A549 (cell line): Measurements from ENCODE around the gene PFKFB4. TPM values are rescaled to one million over a fixed set of nuclear protein-coding genes. Genes with fewer than 3 reads are reported as not detected.

Experiments
- ATAC-seq, 2 experiments: fragments of 200-7000 bp in 1 of 2; fragments of >200 bp in 1 of 2; cut with Nextera tagmentation in 1 of 2; cut with Tn5 transposase in 1 of 2; 3 replicates each; pipeline versions ENCODE4 v1.8.0 to v1.9.1; 2018 to 2020; ENCODE audit warnings: mild to moderate bottlenecking in 1 of 2, moderate library complexity in 1 of 2
- CTCF ChIA-PET: fragments of 300-600 bp; sonication (Branson Sonifier 250); formaldehyde crosslinking; extraction: SDS; loops from one replicate; lab custom pipeline; 2021; ENCODE audit warnings: antibody characterized with exemption, inconsistent platforms; lab: Yijun Ruan, JAX
- POLR2A ChIA-PET: fragments of 350-600 bp; formaldehyde crosslinking; extraction: SDS; loops from one replicate; lab custom pipeline; 2021; ENCODE audit warnings: antibody characterized with exemption, inconsistent platforms; lab: Yijun Ruan, JAX
- DNase-seq, 2 experiments: peaks; one replicate each; pipeline versions ENCODE4 v3.0.0 to v3.0.0-alpha.2; 2011 to 2016; ENCODE audit warnings: low read depth in 1 of 2, low spot score in 1 of 2
- FAIRE-seq: peaks from 2 replicates; lab custom pipeline; 2011; peaks lifted over from hg19 to GRCh38; lab: Jason Lieb, UNC
- H3K27ac ChIP-seq, 2 experiments: fragments of >200 bp; sonication (Bioruptor Twin); formaldehyde crosslinking; 3 replicates each; pipeline ENCODE4 v1.5.1; 2016 to 2017
- H3K4me1 ChIP-seq: fragments of >200 bp; sonication (Bioruptor Twin); formaldehyde crosslinking; 3 replicates; pipeline ENCODE4 v1.6.1; 2016
- H3K4me2 ChIP-seq: fragments of >200 bp; sonication (Bioruptor Twin); formaldehyde crosslinking; 3 replicates; pipeline ENCODE4 v1.6.1; 2016
- H3K4me3 ChIP-seq: fragments of >200 bp; sonication (Bioruptor Twin); formaldehyde crosslinking; 3 replicates; pipeline ENCODE4 v1.5.1; 2016
- H3K9me3 ChIP-seq: fragments of >200 bp; sonication (Bioruptor Twin); formaldehyde crosslinking; 3 replicates; pipeline ENCODE4 v1.6.1; 2016
- ATOH8 ChIP-seq: fragments of 250-450 bp; sonication (Bioruptor Pico); IDR thresholded peaks from 2 replicates; pipeline ENCODE4 v1.5.0; 2020; ENCODE audit warnings: low read depth, mild to moderate bottlenecking, moderate library complexity
- BCL3 ChIP-seq: fragments of >200 bp; sonication (Bioruptor Twin); formaldehyde crosslinking; IDR thresholded peaks from 3 replicates; pipeline ENCODE4 v1.6.1; 2016
- CEBPB ChIP-seq, 2 experiments: fragments of >200 bp in 1 of 2; sonication (Bioruptor Twin) in 1 of 2; formaldehyde crosslinking in 1 of 2; IDR thresholded peaks; 2 replicates each; pipeline ENCODE4 v1.6.1; 2012 to 2016
- CTCF ChIP-seq: fragments of >200 bp; sonication (Bioruptor Twin); formaldehyde crosslinking; IDR thresholded peaks from 3 replicates; pipeline ENCODE4 v1.5.1; 2016
- E2F6 ChIP-seq: IDR thresholded peaks from 2 replicates; pipeline ENCODE4 v1.6.1; 2012; ENCODE audit warnings: low read depth, borderline replicate concordance
- ESRRA ChIP-seq: fragments of 150-350 bp; IDR thresholded peaks from 2 replicates; pipeline ENCODE4 v1.6.1; 2014; ENCODE audit warnings: mild to moderate bottlenecking, low read length, borderline replicate concordance
- FOSL2 ChIP-seq, 2 experiments: fragments of 450-650 bp in 1 of 2; fragments of >200 bp in 1 of 2; sonication (Bioruptor Twin) in 1 of 2; formaldehyde crosslinking; IDR thresholded peaks; 2 replicates each; pipeline versions ENCODE4 v1.5.0 to v1.6.1; 2016 to 2020; ENCODE audit warnings: mild to moderate bottlenecking in 1 of 2, moderate library complexity in 1 of 2
- GATA3 ChIP-seq: IDR thresholded peaks from 2 replicates; pipeline ENCODE4 v1.6.1; 2012; ENCODE audit warnings: borderline replicate concordance
- HOXB13 ChIP-seq: fragments of 250-450 bp; sonication (Bioruptor Pico); IDR thresholded peaks from 2 replicates; pipeline ENCODE4 v1.5.0; 2020; ENCODE audit warnings: low read depth, mild to moderate bottlenecking, moderate library complexity
- HOXB5 ChIP-seq: fragments of 250-450 bp; sonication (Bioruptor Pico); IDR thresholded peaks from 2 replicates; pipeline ENCODE4 v1.5.0; 2020; ENCODE audit warnings: mild to moderate bottlenecking, moderate library complexity
- JUN ChIP-seq, 2 experiments: fragments of >200 bp; sonication (Bioruptor Twin); formaldehyde crosslinking; IDR thresholded peaks; 2 replicates in 1 of 2; 3 replicates in 1 of 2; pipeline ENCODE4 v1.6.1; 2016 to 2017
- KDM1A ChIP-seq: fragments of 200-600 bp; sonication (generic); IDR thresholded peaks from 2 replicates; pipeline ENCODE4 v1.6.1; 2016; ENCODE audit warnings: low read depth, mild to moderate bottlenecking
- PHF8 ChIP-seq: fragments of 200-600 bp; sonication (generic); IDR thresholded peaks from 2 replicates; pipeline ENCODE4 v1.6.1; 2016; ENCODE audit warnings: low read depth, mild to moderate bottlenecking, antibody characterized with exemption, moderate library complexity, borderline replicate concordance
- POLR2A ChIP-seq: IDR thresholded peaks from 2 replicates; pipeline ENCODE4 v1.6.1; 2012; ENCODE audit warnings: mild to moderate bottlenecking, low read length
- RAD21 ChIP-seq, 2 experiments: fragments of >200 bp in 1 of 2; sonication (Bioruptor Twin) in 1 of 2; formaldehyde crosslinking in 1 of 2; IDR thresholded peaks in 1 of 2; conservative IDR thresholded peaks in 1 of 2; 2 replicates in 1 of 2; 3 replicates in 1 of 2; pipeline ENCODE4 v1.6.1; 2012 to 2018; ENCODE audit warnings: inconsistent platforms in 1 of 2
- RARB ChIP-seq: fragments of 250-450 bp; sonication (Bioruptor Pico); IDR thresholded peaks from 2 replicates; pipeline ENCODE4 v1.8.0; 2021; ENCODE audit warnings: mild to moderate bottlenecking, moderate library complexity
- RFX5 ChIP-seq: fragments of 450-650 bp; IDR thresholded peaks from 2 replicates; pipeline ENCODE4 v1.7.1; 2014; ENCODE audit warnings: antibody characterized with exemption, mild to moderate bottlenecking, moderate library complexity
- SMC3 ChIP-seq: fragments of >200 bp; sonication (Bioruptor Twin); formaldehyde crosslinking; IDR thresholded peaks from 3 replicates; pipeline ENCODE4 v1.6.1; 2018; ENCODE audit warnings: inconsistent platforms
- ZNF302 ChIP-seq: fragments of 250-450 bp; sonication (Bioruptor Pico); IDR thresholded peaks from 2 replicates; pipeline ENCODE4 v1.9.0; 2021; ENCODE audit warnings: inconsistent platforms, mild to moderate bottlenecking, moderate library complexity
- WGBS: methylation state at CpG from one replicate; pipeline ENCODE4 v1.1.6; 2017; ENCODE audit errors: missing lambda C conversion rate; 5-methylcytosine and 5-hydroxymethylcytosine counted together
- polyA plus RNA-seq, 4 experiments: library from polyadenylated mRNA; depleted of rRNA in 3 of 4; stranded (reverse); fragments of >200 nt; fragmentation: RNase III in 1 of 4; extraction: RNeasy Plus Mini Kit Qiagen cat#74134 plus additional on column Dnase treatment in 1 of 4; gene quantifications; 2 replicates in 3 of 4; 3 replicates in 1 of 4; pipeline ENCODE4 v1.2.3, GENCODE V29; 2011 to 2017

The PFKFB4 gene
- polyA plus RNA-seq, 2 of the 4 experiments (the other 2 are of a cell fraction): 8.4 to 20.9 TPM

GRCh38 chr3:48507256-48508061, 49.1 kb downstream of the PFKFB4 start (continued):
- no peak for TF ChIP-seq FOSL2 (IDR thresholded peaks at IDR 0.05)
- peak; percentile 68; the same call in 1 of the 2 replicates for TF ChIP-seq FOSL2 (CRISPR knock-in tag; IDR thresholded peaks at IDR 0.05)
- no peak for TF ChIP-seq PHF8
- peak; percentile 72 to 75 for TF ChIP-seq RAD21 (conservative IDR thresholded peaks at IDR 0.05 in 1 of 2, IDR thresholded peaks at IDR 0.05 in 1 of 2)
- TF ChIP-seq SMC3: peak; percentile 68
- TF ChIP-seq POLR2A: no peak
- no peak for TF ChIP-seq E2F6
- no peak for TF ChIP-seq ATOH8
- no peak for TF ChIP-seq CEBPB (IDR thresholded peaks at IDR 0.05)
- TF ChIP-seq HOXB13: no peak
- TF ChIP-seq RFX5: no peak
- no peak for TF ChIP-seq HOXB5 (CRISPR knock-in tag)
- no peak for TF ChIP-seq KDM1A
- no peak for TF ChIP-seq GATA3
- no peak for TF ChIP-seq BCL3
- TF ChIP-seq CTCF: peak; percentile 44
- no peak for TF ChIP-seq ZNF302

- WGBS: 93% methylated on average over 6 of the region's 6 CpGs
- DNase-seq (no peak), FAIRE-seq (no peak), ATAC-seq (no peak)
- CTCF ChIA-PET: interaction anchor here (1.2 to 2.0 kb wide), 4 partner anchors 33 to 105 kb away, joined by 4 to 8 read pairs (median 5); no protein-coding TSS in a partner anchor
- Histone ChIP-seq H3K4me3 (no peak overlapping the region), H3K27ac (no peak overlapping the region), H3K4me2 (no peak overlapping the region), H3K9me3 (no peaks in the 10 kb centered on the region), H3K4me1 (peaks cover 32% of the 10 kb centered on the region)
- POLR2A ChIA-PET: no interaction called here
- no peak for TF ChIP-seq ESRRA
- no peak for TF ChIP-seq RARB
- no peak for TF ChIP-seq JUN (IDR thresholded peaks at IDR 0.05)
- no peak for TF ChIP-seq KDM1A
- TF ChIP-seq CTCF: no peak
Observed at GRCh38 chr3:48505968-48506504, 50.6 kb downstream of the PFKFB4 start.
